NCI-H345 treated with DMSO at 0.1 percent for 48 hours (cell line): ENCODE results near the gene TNXB.
"Not testable (repeated sequence)": the region's sequence is repeated elsewhere in the genome, so short reads cannot be mapped to it uniquely, and the experiment has no call there.

Source experiments
- DNase-seq: peaks from one replicate; lab custom pipeline; 2025; ENCODE audit not compliant: unreplicated experiment; lab: John Stamatoyannopoulos, UW

TNXB gene

DNA sequence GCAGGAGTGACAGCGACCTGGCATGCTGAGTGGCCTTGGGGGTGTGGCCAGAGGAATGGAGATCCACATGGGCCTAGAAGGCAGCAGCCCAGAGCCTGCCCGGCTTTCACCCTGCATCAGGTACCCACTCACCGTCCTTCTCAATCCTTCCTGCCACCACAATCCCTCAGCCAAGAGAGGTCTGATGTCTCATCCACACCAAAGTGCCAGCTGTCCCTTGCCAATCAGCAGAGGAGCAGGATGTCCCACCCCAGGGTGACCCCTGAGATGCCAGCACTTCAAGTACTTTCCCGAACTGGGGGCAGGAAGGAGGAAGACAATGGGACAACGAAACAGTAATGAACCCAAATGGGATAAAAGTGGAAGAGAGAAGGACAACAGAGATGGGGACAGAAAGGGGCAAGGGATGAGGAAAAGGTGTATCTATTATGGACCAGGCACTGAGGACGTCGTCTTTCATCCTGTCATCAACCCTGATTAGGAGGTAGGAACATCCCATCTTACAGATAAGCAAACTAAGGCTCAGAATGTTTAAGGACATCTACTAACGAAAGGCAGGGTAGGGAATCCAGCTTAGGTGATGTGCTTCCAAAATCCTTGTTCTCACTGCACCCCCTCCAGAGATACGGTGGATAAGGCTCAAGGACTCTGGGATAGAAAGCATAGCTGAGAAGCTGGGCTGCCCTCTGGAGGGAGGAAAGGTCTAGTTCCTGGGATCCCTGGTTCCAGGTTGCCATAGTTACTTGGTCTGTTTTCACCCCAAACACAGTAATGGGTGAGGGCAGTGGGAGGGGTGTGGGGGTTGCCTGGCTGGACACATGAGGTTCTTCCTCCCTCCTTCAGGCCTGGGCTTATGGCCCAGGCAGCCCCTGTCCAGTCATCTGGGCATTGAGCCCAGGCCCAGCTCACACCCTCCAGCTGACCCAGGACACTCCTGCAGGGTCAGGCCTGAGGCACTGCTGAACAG lies 4.5 kb upstream of the TNXB start:
- no peak for DNase-seq

GRCh38 chr6:32112431-32112980 lies 3.4 kb upstream of the TNXB start:
- no peak for DNase-seq

- no peak for DNase-seq
These were observed 2.4 kb upstream of the TNXB start for GRCh38 chr6:32111424-32112066.

DNA sequence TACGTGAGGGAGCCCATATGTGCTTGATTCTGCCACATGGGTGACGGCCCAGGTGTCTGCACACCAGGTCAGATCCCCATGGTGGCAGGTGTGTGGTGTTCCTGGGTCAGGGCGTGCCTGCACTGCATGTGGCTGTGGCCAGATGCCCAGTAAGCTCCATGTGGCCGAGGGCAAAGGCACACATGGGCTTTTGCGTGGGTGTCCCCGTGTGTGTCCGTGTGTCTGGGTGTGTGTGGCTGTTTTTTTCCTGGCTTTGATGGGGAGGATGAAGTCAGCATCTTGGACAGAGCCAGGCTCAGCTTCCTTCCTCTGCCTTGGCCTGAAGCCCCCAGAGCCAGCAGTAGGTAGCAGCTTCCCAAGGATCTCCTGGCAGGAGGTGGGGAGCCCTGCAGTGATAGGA lies 1.5 kb upstream of the TNXB start:
- DNase-seq: no peak

GRCh38 chr6:32109765-32110160 lies 625 bp upstream of the TNXB start:
- no peak for DNase-seq

- DNase-seq: no peak
These were observed 418 bp downstream of the TNXB start for GRCh38 chr6:32108727-32109113.

DNA sequence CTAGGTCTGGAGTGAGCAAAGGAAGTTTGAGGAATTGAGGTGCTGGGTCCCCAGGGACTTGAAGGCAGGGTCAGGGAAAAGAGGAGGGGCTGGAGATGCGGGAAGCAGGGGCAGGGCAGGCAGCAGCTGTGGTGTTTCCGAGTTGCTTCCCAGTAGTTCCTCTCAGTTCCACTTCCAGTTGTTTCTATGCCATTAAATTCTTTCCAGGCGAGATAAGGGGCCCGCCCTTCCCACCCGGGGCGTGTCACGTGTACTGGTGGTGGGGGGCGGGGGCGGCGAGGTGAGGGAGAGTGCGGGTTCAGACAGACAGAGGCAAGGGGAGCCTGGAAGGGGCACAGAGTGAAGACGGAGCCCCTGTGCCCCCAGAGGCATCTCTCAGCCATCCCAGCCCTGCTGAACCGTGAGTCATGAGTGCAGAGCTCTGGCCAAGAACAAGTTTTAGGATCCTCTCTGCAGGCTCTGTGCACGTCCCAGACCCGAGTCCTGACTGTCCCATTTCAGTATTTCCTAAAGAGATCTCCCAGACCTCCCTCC lies 977 bp downstream of the TNXB start:
- DNase-seq: no peak

- DNase-seq: no peak
These were observed 1.7 kb downstream of the TNXB start for GRCh38 chr6:32107406-32107805.

- DNase-seq: no peak
These were observed 3.7 kb downstream of the TNXB start for GRCh38 chr6:32105433-32105832.

- no peak for DNase-seq
These were observed 6.9 kb downstream of the TNXB start for GRCh38 chr6:32102255-32102654.

- DNase-seq: not testable (repeated sequence)
These were observed 8.9 kb downstream of the TNXB start for GRCh38 chr6:32100251-32100650.

GRCh38 chr6:32097364-32097763 lies 11.8 kb downstream of the TNXB start:
- DNase-seq: no peak

- DNase-seq: no peak
These were observed 12.5 kb downstream of the TNXB start for GRCh38 chr6:32096394-32097258.

- no peak for DNase-seq
These were observed 13.1 kb downstream of the TNXB start for GRCh38 chr6:32096087-32096393.

- DNase-seq: no peak
These were observed 13.6 kb downstream of the TNXB start for GRCh38 chr6:32095338-32096086.

GRCh38 chr6:32092760-32093497 lies 16.2 kb downstream of the TNXB start:
- DNase-seq: no peak

DNA sequence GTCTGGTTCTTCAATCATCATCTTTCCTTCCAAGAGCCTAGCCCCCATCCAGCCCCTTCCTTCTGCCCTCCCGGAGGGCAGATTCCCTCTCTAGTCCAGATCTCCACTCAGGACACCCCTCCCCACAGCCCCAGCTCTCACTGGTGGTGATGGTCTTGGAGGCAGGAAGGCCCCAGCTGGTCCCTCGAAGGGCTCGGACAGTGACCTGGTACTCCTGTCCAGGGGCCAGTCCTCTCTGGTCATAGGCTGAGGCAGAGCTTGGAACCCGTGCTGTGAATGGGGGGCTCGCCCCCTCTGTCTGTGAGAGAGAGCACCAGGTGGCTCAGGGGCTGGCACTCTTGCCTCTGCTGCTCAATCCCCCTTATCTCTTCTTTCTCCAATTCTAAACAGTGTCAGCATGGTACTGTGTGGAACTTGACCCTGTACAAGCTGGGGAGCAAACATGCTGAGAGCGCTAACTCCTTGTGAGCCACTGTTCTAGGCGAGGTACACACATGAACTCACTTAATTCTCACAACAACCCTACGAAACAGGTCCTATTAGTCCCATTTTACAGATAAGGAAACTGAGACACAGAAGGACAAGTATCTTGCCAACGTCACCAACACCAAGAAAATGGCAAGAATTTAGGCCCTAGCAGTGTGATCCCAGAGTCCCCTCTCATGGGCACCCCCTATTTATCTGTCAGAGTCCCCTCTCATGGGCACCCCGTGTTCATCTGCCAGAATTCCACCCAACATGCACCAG lies 19.9 kb downstream of the TNXB start:
- DNase-seq: no peak

DNA sequence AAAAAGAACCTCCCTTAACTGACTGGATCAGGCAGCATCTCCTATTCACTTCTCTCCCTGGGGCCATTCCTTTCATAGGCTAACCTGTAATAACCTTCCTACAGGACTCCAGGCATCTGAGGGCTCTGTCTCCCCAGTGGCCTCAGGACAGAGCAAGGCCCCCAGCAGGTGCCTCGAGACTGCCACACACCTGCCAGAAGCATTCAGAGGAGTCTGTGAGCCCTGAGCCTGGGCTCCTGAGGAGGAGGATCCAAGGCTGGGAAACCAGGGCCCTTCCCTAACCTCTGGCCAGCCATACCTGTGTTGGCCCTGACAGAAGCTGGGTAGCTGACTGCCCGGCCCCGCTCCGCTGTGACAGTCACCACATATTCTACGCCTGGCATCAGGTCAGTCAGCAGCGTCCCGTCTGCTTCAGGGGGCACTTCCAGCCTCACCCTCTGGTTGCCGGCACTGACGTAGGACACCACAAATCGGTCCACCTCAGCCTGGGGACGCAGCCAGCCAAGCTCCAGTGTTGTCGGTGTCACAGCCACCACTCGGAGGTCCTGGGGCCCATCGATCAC lies 20.6 kb downstream of the TNXB start:
- DNase-seq: no peak
